SH-SY5Y (cell line): Measurements from ENCODE around the gene SMIM36.

Experiments used
- GATA2 ChIP-seq: IDR thresholded peaks from 2 replicates; pipeline ENCODE4 v1.6.1; 2011; ENCODE audit warnings: mild to moderate bottlenecking, low read depth, low read length
- GATA3 ChIP-seq: IDR thresholded peaks from 2 replicates; pipeline ENCODE4 v1.6.1; 2011; ENCODE audit warnings: low read depth, mild to moderate bottlenecking, low read length, moderate library complexity

SMIM36 gene

DNA sequence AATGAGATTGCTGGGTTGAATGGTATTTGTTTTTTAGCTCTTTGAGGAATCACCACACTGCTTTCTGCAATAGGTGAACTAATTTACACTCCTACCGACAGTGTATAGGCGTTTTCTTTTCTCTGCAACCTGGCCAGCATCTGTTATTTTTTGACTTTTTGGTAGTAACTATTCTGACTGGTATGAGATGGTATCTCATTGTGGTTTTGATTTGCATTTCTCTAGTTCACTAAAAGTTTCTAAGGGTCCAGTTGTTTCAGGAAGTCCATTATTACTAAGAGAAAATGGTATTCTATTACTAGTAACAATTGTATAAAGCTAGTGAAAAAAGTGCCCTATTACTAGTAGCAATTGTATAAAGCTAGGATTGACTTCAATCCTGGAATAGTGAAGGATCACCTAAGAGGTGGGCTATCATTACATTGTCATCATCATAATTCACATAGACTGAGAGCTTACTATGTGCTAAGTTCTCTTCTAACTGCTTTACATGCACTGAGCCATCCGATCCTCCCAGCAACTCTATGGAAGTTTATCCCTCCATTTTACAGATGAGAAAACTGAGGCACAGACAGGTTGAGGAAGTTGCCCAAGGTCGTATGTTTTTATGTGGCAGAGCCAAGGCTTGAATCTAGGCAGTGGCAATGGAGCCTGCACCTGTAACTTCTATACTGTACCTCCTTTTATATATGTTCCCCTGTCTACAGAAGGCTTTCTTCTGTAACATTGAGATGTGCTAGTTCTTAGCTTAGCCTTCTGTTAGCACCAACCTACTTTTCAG lies 13.4 kb upstream of the SMIM36 start:
- no peak for TF ChIP-seq GATA2
- no peak for TF ChIP-seq GATA3

GRCh38 chr17:55521186-55521585 lies 9.9 kb upstream of the SMIM36 start:
- TF ChIP-seq GATA3 = no peak
- TF ChIP-seq GATA2 = no peak

DNA sequence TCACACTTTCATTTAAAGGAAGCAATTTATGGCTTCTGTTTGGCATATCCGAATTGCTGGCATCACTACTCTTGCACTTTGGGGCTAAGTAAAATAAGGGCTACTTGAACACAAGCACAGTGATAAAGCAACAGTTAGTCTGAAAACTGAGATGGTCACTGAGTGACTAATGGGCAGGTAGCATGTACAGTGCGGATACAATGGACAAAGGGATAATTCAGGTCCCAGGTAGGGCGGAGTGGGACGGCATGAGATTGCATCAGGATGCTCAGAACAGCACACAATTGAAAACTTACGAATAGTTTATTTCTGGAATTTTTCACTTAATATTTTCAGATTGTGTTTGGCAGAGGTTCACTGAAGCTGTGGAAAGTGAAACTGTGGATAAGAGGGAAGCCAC lies 9.2 kb upstream of the SMIM36 start:
- TF ChIP-seq GATA3 = no peak
- no peak for TF ChIP-seq GATA2

DNA sequence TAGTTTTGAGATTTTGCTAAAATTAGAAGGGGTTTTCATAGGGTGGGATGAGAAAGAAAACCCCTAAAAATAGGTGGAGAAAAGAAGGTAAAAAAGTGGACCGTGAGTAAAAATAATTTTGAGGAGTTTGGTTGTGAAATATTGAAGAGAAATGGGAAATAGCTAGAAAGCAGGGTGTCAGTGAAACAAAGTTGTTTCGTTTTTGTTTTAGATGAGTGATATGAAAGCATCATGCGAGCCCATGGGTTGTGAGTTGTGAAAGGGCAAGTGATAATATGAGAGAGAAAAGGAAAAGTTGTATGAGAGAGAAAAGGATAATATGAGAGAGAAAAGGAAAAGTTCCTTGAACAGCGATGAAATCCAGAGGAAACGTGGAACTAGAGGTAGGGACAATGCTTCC lies 7.3 kb upstream of the SMIM36 start:
- no peak for TF ChIP-seq GATA2
- TF ChIP-seq GATA3 = no peak

DNA sequence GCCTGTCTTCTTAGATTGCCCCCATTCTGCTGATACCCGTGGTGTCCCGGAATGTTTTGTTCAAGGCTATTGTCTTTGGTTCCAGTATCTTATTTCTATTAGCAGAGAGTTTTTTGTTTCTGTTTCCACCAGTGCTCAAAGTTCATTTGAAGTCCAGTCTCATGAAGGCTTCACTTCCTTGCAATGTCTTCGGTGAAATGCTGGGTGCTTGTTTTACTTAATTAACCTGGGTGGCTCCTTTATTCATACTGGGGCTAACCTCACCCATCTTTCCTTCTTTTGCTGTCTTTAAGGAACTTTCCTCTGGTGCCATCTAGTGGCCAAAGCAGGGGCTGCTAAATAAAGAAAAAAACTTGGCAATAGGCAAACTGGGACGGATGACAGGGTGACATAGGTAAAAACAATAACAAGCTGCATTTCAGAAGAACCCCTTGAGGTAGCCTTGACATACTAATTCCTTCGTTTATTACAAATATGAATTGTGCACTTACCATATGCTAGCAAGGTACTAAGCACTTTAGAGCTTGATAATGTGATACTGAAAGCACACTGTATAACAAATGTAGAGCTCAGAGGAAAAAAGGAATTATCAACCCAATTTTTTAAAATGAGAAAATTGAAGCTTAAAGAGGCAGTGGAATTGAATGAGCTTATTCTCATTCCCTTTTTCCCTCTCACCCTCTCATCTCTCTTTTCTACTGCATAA lies 2.8 kb upstream of the SMIM36 start:
- TF ChIP-seq GATA2 (no peak), GATA3 (no peak)

DNA sequence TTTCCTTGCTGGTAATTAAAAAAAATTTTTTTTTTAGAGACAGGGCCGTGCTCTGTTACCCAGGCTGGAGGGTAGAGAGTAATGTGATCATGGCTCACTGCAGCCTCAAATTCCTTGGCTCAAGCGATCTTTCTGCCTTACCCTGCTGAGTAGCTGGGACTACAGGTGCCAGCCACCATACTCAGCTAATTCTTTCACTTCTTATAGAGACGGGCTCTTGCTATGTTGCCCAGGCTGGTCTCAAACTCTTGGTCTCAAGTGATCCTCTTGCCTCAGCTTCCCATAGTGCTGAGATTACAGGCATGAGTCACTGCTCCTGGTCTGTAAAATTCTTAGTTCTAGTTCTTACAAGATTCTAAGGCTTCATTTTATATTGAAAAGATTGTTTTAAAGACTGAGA lies 11.1 kb downstream of the SMIM36 start:
- TF ChIP-seq GATA3 (no peak), GATA2 (no peak)

DNA sequence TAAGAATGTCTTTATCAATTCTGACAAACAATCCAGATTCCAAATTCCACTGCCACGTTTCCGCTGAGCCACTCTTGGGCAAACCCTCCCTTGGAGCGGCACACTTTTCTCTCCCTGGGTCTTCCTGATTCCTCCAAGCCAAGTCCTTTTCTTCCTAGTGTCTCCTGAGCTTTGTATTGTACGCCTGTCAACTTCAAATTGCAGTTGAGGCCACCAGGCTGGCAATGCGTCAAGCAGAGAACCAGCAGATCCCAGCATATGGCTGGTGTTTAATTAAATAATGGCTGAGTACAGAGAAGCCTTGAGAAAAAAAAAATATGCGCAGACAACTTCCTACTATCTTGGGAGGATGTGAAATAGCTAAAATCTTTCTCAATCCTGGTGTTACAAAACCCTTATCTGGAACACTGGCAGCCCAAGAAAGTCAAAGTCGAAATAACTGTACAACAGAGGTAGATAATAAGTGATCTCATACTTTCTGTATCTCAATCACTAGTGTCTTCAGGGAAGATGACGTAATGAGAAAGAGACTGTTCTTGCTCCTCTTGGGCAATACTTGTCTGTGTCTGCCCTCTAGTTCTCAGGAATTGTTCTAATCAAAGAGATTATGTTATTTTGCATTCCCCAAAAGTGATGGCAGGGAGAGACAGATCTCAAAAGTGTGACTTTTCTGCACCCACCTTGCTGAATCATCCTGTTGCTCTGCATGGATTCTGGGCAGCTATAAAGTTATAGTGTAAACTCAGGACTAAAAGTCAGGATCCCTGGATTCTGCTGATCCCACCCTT lies 15.0 kb downstream of the SMIM36 start:
- TF ChIP-seq GATA2 = no peak
- no peak for TF ChIP-seq GATA3

GRCh38 chr17:55495239-55495638 lies 16.0 kb downstream of the SMIM36 start:
- TF ChIP-seq GATA2 (no peak), GATA3 (no peak)

- TF ChIP-seq GATA2 (no peak), GATA3 (no peak)
Measured at GRCh38 chr17:55492781-55493341, 18.4 kb downstream of the SMIM36 start.

GRCh38 chr17:55490376-55490775 lies 20.9 kb downstream of the SMIM36 start:
- TF ChIP-seq GATA3 = no peak
- no peak for TF ChIP-seq GATA2

- no peak for TF ChIP-seq GATA2
Measured at GRCh38 chr17:55487695-55488432, 23.4 kb downstream of the SMIM36 start.

DNA sequence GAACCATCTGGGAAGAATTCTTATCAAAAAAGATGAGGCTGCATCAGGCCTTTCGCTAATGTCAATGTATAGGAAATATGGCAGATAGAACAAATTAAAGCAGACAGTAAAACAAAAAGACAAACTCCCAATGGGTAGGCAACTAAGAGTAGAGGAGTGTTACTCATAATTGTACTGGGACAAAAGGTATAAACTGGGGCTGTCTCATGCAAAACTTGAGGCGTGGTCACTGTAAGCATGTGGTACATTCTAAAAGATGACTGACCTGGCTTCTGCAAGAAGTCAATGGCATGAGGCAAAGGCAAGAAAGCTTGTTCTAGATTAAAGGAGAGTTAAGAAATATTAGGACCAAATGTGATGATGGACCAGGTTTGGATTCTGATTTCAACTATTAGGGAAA lies 26.7 kb downstream of the SMIM36 start:
- TF ChIP-seq GATA2 (no peak), GATA3 (no peak)

DNA sequence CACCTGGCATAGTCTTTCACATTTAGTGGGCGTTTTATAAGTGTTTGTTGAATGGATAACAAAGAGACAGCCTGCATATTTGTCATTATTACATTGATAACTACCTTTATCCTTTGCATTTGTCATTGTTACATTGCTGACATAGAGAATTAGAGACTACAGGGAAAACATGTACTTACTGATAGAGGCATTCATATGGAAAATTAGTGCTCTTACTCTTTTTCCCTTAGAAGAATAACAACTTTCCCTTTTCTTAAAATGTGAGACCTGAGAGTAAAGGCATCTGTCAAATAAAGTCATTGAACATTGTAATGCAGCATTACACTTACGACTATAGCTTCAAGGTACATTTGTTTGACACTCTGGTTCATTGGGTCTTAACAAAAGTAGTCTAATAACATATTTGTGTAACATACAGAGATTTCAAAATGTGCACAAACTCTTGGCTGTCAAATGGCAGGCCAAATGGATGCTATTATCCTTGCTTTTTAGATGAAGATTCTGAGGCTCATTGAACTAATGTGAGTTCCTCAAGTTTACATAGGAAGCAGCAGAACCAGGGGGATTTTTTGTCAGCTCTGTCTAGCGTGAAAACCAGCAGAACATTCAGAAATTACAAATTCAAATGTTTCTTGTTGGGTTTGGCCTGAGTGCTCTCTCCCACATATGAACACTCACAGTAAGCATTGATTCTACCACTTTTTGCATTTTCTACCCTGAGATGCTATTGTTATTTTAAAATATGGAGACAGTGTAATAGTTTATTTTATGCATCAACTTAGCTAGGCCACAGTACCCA lies 28.5 kb downstream of the SMIM36 start:
- TF ChIP-seq GATA2 (no peak), GATA3 (no peak)
